ENCODE data around the gene MEGF6. TPM values are rescaled to one million over a fixed set of nuclear protein-coding genes. Genes with fewer than 3 reads are reported as not detected.

Gene MEGF6
- total RNA-seq, 1 experiment from 2014 or later = 21.3 TPM

DNA sequence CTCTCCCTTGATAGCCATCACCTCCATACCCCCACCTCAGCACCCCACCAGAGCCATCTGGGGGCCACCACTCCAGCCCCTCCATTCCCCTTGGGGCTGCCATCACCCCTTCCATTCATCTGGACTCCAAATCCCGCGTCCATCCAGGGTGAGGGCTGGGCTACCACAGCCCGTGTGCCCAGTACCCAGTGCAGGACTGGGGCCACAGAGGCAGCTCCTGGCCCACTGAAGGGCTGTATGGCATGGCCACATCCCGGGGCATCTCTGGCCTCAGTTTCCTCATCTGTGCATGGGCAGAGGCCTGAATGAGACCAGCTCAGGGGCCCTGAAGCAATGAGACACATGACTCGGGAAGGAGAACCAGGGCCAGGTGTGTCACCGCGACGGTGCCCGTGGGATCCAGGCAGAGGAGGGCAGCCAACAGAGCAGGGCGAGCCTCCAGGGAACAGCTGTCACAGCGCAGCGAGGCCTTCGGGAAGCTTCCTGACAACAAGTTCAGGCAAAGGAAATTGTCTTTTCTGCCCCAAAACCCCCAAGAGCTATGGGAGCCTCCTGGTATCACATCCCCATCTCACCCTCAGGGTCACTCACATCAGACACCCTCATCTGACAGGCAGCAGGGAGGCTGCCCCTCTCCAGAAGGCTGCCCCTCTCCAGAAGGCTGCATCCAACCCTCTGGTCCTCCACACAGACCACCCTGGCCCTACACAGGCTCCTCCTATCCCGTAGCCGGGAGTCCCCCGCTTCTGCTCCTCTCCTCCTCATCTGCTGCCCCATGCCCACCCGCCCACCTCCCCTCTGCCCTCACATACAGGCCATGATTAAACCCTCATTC, 76.3 kb downstream of the MEGF6 start:
- WGBS (ENCODE audit: extremely low coverage, insufficient read length, low lambda C conversion rate) = no CpG with 5 or more reads among the region's 17 CpGs
- Histone ChIP-seq H3K4me1 (ENCODE audit: insufficient read depth, low read length) (no peaks in the 10 kb centered on the region; the same call in 1 of the 2 replicates), H3K56ac (ENCODE audit: insufficient read length, low read depth, low read length) (no peak overlapping the region), H3K14ac (ENCODE audit: insufficient read depth, low read length) (no peak overlapping the region), H2BK12ac (ENCODE audit: insufficient read length, low read depth, low read length) (no peak overlapping the region), H4K20me1 (ENCODE audit: control insufficient read depth, insufficient read depth, insufficient read length) (no peaks in the 10 kb centered on the region), H4K8ac (replicated peaks; ENCODE audit: insufficient read length, low read depth, low read length) (no peak overlapping the region), H2BK120ac (ENCODE audit: low read depth, low read length, poor library complexity, severe bottlenecking) (no peak overlapping the region), H3K9ac (ENCODE audit: extremely low read depth, insufficient read length, low read length) (no peak overlapping the region), H3K18ac (ENCODE audit: insufficient read length, low read depth, low read length) (no peak overlapping the region), H2BK15ac (ENCODE audit: low read depth, low read length) (no peak overlapping the region), H3K79me2 (ENCODE audit: insufficient read depth, low read length) (no peaks in the 10 kb centered on the region), H3K27ac (ENCODE audit: insufficient read length, low read depth, low read length) (no peak overlapping the region), H3K23me2 (ENCODE audit: insufficient read length, low read depth, low read length, poor library complexity, severe bottlenecking) (peaks cover 5% of the 10 kb centered on the region), H2BK5ac (ENCODE audit: insufficient read length, low read length) (no peak overlapping the region), H3K9me3 (ENCODE audit: control insufficient read depth, low read depth, low read length) (no peaks in the 10 kb centered on the region), H2AK5ac (ENCODE audit: insufficient read length, low read length) (no peak overlapping the region), H3K79me1 (ENCODE audit: insufficient read depth, low read depth, low read length, poor library complexity, severe bottlenecking) (no peaks in the 10 kb centered on the region), H3T11ph (ENCODE audit: low read length) (no peak overlapping the region), H4K91ac (ENCODE audit: insufficient read length, low read depth, low read length) (no peak overlapping the region), H2AFZ (ENCODE audit: low read length) (no peak overlapping the region), H2BK20ac (ENCODE audit: low read depth, low read length, poor library complexity, severe bottlenecking) (no peak overlapping the region), H4K5ac (ENCODE audit: insufficient read length, low read depth, low read length) (no peak overlapping the region), H3K4ac (ENCODE audit: low read depth, low read length) (no peak overlapping the region), H3K27me3 (ENCODE audit: insufficient read depth, low read length) (no peaks in the 10 kb centered on the region; the same call in 1 of the 2 replicates), H3K4me2 (ENCODE audit: insufficient read depth, insufficient read length, low read length) (no peak overlapping the region), H3K23ac (ENCODE audit: insufficient read length, low read depth, low read length) (no peak overlapping the region)
- Mint-ChIP-seq H3K27me3 (ENCODE audit: low read depth) (peaks cover 21% of the 10 kb centered on the region), H3K4me1 (peaks cover 8 to 26% of the 10 kb centered on the region in 2 experiments), H3K9me3 (no peaks in the 10 kb centered on the region), H3K36me3 (ENCODE audit: insufficient read depth in 1 of 3, low read depth in 3 of 3) (no peaks in the 10 kb centered on the region; a peak in 1 of 7 replicates), H3K4me3 (no peak overlapping the region), H3K27ac (no peak overlapping the region)
- no peak for DNase-seq
- TF ChIP-seq, protein P1, sequence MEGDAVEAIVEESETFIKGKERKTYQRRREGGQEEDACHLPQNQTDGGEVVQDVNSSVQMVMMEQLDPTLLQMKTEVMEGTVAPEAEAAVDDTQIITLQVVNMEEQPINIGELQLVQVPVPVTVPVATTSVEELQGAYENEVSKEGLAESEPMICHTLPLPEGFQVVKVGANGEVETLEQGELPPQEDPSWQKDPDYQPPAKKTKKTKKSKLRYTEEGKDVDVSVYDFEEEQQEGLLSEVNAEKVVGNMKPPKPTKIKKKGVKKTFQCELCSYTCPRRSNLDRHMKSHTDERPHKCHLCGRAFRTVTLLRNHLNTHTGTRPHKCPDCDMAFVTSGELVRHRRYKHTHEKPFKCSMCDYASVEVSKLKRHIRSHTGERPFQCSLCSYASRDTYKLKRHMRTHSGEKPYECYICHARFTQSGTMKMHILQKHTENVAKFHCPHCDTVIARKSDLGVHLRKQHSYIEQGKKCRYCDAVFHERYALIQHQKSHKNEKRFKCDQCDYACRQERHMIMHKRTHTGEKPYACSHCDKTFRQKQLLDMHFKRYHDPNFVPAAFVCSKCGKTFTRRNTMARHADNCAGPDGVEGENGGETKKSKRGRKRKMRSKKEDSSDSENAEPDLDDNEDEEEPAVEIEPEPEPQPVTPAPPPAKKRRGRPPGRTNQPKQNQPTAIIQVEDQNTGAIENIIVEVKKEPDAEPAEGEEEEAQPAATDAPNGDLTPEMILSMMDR (conservative IDR thresholded peaks at IDR 0.05) = no peak
